IPS-NIHi11 (cell line): ENCODE results near the gene CALCB.
"Not testable (repeated sequence)": the region's sequence is repeated elsewhere in the genome, so short reads cannot be mapped to it uniquely, and the experiment has no call there.

Experiments used
- DNase-seq: peaks from one replicate; pipeline ENCODE4 v3.0.0; 2012; ENCODE audit warnings: mixed read lengths, low spot score

The CALCB gene, protein sequence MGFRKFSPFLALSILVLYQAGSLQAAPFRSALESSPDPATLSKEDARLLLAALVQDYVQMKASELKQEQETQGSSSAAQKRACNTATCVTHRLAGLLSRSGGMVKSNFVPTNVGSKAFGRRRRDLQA

DNA sequence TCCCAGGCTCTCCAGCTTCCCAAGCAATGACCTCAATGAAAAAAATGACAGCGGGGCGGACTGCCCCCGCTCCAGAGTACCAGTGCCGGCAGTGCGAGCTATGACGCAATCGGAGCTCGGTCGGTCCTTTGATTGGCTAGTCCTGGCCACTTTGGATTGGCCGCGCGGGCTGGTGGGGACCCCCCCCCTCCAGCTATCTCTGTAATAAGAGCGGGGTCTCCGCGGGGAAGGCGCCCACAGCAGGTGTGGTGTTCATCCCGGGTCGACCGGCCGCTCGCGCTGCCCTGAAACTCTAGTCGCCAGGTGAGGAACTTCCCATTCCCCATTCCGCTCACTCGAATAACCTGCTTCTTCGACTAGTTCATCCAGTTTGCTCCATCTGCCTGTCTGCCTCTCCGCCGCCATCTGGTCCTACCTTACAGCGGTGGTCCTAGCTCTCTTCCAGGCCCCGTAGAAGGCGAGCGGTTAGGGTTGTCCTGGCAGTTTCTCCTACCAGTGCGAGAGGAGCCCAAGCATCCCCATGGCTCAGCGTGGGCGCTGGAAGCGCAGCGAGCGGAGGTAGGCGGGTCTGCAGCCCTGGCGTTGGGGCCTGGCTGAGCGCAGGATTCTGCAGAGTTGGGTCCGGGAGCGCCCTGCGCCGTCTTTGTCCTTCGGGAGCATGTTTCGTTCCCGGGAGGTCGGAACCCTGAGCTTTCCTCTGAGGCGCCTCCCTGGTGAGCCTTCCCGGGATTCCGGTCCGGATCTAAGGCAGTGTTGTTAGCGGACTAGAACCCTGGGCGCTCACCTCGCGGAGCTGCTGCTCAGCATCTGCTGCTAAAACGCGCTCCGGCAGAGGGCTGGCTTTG is at the start of gene CALCB:
CALCB (plus strand) TSS at position 233 of the 845 bp plus-strand sequence. CDS start 1,126 bp downstream, outside the sequence.
- peak; percentile 82 for DNase-seq

DNA sequence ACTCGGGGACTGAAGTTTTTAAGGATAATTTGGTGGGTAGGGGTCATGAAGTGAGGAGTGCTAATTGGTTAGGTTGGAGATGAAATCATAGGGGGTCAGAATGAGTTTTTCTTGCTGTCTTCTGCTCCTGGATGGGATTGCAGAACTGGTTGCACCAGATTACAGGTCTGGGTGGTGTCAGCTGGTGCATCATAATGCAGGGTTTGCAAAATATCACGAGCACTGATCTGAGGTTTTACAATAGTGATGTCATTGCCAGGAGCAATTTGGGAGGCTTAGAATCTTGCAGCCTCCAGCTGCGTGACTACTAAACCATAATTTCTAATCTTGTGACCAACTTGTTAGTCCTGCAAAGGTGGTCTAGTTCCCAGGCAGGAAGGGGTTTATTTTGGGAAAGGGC is 46.4 kb upstream of the CALCB start:
- no peak for DNase-seq

DNA sequence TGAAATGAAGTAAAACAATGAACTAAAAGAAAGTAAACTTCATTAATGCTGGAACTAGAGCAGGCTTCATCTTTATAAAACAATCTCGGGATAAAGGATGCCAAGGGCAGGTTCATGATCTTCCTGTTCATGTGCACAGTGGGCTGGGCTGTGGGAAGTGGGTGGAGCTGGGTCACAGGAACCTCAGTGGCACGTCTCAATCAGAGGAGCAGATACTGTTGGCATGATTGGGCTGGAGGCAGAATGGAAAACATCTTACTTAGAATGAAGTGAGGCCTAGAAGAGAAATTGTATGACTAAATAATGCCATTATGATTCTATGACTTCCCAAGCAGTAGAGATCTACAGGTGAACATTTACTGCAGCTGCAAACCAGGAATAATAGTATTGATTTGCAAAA is 45.4 kb upstream of the CALCB start:
- no peak for DNase-seq

DNA sequence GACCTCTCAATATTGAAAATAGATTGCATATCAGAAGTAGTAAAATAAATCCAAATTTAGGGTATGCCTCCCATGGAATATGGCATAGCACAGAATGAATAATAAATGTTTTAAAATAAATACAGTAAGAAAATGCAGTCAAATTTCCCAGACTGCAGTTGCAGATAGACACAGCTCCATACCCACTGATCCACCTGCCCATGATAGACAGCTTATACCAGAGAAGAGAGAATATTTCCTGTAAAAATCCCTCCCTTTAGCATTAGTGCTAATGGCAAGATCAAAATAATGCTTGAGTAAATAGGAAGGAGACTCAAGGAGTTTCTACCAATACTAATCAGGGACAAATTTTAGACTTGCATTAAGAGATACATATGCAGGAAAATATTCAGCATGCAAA is 45.0 kb upstream of the CALCB start:
- no peak for DNase-seq

DNA sequence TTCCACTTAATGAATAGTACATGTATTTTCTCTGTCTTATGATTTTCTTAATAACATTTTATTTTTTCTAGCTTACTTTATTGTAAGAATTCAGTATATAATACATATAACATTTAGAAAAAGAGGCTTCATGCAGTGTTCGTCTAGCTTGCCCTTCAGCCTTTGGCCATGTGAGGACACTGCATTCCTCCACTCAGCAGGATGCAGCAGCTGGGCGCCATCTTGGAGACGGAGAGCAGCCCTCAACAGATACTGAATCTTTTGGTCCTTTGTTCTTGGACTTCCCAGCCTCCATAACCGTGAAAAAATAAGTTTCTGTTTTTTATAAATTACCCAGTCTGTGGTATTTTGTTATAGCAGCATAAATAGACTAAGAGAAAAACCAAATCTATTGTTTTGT is 41.4 kb upstream of the CALCB start:
- DNase-seq = not testable (repeated sequence)

DNA sequence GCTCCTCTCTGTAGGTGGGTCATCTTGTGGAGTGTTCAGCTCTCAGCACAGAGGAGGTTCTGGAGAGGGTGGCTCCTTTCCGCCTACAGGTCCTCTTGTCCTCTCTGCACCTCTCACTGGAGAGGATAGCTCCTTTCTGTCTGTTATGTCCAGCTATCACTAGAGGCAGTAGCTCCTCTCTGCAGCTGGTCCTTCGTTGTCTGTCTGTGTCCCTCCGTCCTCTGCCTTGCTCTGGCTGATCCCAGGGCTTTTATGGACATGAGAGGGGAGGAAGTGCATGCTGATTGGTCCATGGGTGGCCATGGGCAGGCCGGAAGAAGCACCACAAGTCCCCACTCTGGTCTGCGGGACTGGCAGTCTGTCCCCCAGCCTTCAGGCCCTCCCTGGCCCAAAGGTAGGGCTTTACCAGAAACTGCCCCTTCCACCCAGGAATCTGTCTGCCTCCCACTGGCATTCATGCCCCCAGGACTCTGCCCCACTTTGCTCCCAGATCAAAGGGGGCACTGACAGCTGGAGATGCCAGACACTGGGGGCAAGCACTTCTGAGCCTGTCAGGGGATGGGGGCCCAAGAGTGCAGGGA is 38.6 kb upstream of the CALCB start:
- no peak for DNase-seq

DNA sequence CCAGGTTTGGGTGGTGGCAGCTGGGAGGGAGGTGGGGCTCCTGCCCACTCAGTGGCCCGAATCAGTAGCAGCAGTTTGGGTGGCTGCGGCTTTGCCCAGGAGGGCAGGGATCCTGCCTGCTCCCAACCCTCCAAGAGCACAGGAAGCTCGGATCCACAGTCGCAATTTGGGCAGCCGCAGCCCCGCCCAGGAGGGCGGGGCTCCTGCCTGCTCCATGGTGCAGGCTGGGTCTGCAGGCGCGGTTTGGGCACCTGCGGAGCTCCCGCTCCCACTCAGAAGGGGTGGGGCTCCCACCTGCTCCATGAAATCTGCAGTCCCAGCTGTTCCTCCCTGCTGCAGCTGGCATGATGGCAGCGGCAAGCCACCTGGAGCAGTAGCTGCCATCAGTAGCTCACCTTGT is 38.1 kb upstream of the CALCB start:
- peak; percentile 55 for DNase-seq

DNA sequence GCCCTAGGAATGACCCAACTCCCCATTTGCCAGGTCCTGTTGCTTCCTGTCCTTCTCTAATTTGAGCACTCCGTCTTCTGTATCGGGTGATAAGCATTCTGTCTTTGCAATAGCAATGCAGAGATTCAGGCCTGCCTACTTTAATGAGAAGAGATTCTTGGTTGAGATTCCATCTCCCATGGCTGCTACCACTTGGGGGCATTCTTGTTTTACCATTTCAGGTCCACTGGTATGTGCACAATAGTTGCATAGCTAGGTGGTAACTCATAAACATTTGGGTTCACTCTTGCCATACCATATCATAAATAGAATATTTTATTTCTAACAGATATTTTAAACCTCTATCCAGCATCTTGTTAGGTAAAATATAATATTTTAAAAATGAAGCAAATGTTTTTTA is 34.4 kb upstream of the CALCB start:
- no peak for DNase-seq

DNA sequence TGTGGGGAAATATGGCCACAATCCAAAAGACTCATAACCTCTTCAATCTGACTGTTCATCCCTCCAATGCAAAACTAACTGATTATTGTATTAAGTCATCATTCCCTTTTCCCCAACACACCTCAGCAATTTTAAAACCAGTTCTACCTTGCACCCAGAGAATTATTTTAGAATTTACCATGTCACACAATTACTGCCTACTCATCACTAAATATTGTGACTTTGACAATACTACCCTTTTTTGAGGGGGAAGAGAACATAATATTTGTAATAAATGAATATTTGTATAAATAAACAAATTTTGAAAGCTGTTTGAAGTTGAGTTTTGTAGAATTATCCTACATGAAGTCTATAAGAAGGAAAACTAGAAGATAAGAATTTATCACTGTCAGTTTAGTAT is 28.2 kb upstream of the CALCB start:
- no peak for DNase-seq

DNA sequence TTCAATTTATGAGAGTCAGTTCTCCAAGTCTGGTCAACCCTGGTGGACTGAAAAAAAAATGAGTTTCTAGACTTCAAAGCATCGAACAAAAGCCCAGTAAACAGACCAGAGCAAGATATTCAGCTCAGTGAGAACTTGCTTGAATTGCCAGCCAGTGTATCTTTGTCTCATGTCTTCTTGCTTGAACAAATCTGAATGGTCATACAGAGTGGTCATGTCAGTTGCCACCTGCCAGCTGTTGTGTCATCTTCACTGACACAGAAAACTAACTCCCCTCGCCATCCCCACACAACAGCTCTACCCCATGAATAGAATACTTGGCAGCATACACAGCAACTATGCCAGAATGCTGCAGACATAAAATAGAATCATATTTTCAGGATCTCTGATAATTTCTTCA is 27.5 kb upstream of the CALCB start:
- no peak for DNase-seq

DNA sequence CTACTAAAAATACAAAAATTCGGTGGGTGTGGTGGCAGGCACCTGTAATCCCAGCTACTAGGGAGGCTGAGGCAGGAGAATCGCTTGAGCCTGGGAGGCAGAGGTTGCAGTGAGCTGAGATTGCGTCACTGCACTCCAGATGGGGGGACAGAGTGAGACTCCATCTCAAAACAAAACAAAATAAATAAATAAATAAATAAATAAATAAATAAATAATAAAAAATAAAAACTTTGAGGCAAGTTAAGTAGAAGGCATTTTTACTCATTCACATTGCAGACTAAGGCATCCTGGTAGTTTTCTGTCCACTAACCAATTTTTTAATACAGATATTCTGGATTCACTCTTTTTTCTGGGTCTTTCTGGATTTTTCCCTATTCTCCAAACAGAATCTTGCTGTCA is 26.7 kb upstream of the CALCB start:
- not testable (repeated sequence) for DNase-seq

DNA sequence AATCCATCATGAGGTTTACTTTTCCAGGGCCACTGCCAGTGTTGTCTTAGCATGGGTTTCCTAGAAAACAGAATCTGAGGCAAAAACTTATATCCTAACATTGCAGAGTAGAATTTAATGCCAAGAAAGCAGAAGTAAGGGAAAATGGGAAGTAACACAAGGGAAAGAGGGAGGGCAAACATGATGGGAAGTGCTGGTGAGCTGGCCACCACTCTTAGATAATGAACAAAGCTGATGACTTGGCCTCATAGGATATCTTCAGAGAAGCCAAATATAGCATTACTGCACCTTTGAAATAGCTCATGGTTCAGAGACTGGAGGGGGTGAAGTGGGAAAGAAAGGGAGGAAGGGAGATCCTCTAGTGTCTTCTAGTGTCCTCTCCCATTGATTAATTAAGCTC is 24.8 kb upstream of the CALCB start:
- DNase-seq = no peak

DNA sequence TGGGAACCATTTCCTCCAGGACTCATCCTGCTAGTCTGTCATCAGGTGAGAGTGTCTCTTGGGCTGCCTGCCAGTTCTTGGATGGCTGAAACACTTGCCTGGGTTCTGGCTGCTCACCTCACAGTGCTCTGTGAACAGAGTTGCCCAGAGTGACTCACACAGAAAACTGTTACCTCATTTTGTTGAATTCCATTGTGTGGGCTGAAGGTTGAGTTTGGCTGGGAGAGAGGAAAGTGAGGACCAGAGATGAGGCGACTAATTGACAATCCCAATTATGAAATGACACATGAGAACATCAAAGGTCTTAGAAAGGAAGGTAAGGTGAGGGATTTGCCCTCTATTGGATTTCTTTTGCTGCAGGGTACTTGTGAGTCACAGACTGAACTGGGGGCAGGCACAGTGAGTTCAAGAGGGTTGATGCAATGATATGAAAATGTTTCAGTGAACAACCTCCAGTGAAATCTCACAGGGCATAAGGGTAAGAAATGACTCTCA is 20.2 kb upstream of the CALCB start:
- no peak for DNase-seq

DNA sequence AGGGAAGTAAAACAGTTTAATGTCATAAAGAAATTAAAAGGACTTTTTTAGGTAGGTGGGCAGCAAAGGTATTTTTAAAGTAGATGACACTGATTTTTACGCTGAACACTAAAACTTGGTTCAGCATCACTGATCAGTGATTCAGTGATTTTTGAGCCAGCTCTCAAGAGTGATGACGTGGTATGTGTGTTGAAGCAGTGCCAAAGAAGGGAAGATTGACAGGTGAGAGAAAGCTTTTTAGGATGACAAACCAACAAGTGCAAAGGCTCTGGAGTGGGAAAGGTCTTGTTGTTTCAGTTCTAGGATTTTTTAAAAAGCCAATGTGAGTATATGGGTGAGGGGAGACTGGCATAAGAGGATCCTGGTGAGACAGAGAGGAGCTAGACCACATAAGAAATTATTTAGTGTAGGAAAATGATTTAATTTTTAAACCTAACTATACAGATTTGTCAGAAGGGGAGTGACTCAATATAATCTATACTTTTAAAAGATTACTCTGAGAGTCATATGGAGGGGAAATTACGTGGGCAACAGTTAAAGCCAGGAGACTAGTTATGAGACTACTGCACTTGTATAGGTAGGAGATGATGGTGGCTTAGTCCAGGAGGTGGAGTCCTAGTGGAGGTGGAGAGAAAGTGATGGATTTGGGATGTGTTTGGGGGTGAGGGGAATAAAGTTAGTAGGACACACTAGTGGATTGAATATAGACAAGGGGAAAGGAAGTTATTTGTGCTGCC is 17.6 kb upstream of the CALCB start:
- DNase-seq = no peak

DNA sequence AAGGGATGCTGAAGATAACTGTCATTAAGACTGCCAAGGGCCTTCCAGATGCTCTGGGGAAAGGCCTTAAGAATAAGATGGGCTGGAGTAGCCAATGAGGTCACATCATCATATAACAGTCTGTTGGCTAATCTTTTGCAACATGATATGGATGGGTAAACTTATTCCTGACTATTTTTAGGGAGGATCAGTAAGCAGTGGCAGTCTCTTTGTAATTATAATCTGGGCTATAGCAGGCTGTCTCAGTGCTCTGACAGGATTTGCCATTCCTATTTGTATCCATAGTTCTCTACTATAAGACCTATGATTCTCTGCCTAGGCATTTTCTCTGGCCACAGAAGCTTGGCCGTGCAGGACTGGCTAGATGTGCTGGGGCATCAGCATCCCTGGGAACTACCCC is 16.1 kb upstream of the CALCB start:
- no peak for DNase-seq

DNA sequence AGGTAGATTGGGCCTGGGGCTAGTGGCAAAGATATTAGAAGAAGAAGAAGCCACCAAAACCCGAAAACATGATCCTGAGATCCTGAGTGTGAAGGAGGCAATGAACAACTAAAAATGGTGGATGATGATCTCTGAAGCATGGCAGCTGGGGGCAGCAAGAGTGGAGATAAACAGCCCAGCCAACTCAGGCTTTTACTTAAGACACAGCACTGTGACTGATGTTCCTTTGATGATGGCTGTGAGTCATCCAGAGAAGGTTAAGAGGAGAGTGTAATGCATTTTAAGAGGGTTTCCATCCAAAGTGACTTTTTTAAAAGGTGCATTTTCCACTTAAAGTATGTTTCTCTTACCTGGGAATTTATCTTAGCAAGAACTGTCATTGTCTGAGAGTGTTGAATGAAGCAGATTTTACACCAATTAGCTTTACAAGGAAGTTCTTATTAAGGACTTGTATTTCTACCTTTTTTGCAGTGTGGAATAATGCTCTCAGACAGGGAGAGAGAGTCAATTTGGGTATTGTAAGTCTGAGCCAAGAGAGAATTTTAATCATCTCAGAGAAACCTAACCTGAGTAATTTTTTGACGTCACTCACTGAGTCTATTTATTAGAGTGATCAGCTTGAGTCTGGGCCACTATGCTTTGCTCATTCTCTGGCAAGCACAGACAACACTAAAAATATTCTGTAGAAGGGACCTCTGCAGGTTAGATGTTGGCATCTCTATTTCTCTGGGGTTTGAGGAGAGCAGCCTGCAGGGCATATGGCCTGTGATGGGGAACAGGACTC is 14.1 kb upstream of the CALCB start:
- DNase-seq = no peak

DNA sequence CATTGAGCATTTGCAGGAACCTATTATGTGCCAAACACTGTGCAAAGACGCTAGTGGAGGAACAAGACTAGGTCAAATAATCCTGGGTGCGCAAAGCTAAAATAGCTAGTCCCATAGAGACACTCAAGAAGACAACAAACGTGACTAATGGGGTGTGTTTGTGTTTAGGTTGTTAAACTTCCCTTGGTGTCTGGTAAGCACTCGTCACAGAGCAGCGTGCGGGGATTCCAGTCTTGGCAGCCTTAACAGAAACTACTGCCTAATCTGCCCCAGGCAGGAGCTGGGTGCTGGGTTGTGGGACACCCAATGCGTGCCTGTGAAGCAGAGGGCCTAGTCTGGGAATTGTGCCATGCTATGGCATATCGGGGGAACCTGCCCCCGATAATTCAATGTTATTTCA is 10.8 kb upstream of the CALCB start:
- DNase-seq = no peak

DNA sequence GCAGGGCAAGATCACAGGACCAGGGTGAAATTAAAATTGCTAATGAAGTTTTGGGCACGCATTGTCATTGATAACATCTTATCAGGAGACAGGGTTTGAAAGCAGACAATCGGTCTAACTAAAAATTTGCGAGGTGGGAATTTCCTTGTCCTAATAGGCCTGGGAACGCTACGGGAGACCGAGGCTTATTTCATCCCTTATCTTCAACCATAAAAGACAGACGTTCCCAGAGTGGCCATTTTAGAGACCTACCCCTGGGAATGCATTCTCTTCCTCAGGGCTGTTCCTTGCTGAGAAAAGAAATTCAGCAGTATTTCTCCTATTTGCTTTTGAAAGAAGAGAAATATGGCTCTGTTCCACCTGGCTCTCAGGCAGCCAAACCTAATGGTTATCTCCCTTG is 3.6 kb upstream of the CALCB start:
- DNase-seq = not testable (repeated sequence)

DNA sequence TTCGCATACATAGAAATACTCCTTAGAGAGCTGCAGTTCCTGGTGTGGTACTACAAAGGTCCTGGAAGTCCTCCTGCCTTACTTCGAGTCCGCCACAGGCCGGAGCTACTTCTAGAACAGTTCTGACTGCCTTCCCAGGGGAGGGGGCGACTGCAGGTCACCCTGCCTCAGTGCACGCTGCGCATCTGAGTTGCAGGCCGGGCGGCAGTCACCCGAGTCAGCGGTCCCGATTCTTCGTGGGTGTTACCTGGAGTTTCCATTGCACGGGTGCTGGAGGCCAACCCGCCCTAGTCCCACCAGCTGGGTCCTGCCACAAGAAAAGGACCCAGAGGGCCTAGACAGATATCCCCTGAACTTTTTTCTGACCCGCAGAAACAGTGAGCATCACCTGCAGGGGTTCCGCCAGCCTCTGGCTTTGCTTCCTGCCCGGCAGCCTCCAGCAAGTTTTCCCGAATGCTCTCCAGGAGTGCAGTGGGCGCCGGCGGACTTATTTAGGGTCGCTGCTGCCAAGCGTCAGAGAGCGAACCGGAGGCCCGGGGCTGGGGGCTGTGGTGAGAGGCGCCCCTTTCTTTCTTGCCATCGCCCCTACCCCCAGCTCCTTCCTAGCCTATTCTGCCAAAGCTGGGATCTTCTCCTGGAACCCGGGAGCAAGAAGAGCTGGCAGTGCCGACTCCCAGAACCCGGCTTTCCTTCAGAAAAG is 1.7 kb upstream of the CALCB start:
- no peak for DNase-seq

DNA sequence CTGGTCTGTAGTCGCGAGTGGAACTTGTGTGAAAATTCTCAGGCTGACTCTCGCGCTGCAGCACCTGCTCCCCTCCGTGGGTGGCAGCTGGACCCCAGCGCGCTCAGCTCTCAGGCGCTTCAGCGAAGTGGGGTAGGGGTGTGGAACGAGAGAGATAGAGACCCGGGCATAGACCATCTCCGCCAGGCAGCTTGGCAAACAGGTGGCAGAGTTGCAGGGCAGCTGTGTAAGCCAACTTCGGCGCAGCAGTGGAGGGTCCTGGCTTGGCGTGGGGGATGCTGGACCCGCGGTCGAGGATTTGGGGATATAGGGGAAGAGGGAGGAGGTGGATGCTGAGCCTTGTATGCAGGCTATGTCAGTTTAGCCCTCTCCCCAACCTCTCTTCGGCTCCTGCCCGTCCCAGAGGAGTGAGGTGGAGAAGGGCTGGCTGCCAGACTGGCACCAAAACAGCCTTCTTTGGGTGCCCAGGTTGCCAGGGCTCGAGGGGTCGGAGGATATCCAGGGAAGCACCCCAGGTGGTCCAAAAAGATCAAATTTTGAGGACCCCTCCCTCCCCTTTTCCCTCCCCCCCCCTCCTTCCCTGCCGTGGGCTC is 746 bp upstream of the CALCB start:
- DNase-seq = no peak
